ENCODE data around the gene TTC21A. TPM values are rescaled to one million over a fixed set of nuclear protein-coding genes. Genes with fewer than 3 reads are reported as not detected.

The TTC21A gene
- total and polyA plus RNA-seq, 2 donors from 2014 or later, result 4.8 to 14.1 TPM

DNA sequence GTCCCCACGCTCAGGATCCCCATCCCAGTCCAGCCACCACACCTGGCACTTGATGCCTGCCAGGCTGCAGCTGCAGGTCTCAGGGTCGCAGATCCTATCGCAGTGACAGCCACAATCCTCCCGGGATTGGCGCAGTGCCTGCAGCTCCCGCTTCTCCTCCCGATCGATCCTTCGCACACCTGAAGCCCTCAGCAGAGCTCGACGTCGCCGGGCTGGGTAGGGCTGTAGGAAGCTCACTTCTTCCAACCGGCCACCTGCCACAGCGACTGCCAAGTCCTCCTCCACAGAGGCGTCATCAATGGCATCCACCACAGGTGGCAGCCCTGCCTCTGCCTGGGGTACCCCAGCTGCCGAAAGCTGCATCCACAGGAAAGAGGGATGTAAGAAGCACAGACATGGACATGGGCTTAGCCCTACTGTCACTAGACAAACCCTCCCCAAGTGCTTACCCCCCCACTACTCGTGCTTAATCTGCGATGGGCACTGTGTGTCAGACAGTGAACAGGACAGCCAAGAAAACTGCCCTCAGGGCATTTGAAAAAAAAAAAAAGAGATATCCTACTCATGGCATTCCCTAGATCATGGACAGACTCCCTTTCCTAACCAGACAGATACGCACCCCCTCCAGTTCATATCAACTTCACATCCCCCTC is 36.7 kb downstream of the TTC21A start:
- FAIRE-seq, result no peak
- no peak for DNase-seq
- H3K9me3 ChIP-seq (ENCODE audit: control insufficient read depth in 2 of 3, insufficient read depth in 1 of 3, low read length in 3 of 3), result no peaks in the 10 kb centered on the region
- H3K27ac ChIP-seq (ENCODE audit: low read depth in 2 of 2, low read length in 2 of 2), result no peak overlapping the region
- H3K9ac ChIP-seq (ENCODE audit: low read length in 3 of 3), result no peak overlapping the region
- H3K4me1 ChIP-seq (ENCODE audit: control insufficient read depth in 2 of 3, insufficient read depth in 2 of 3, low read depth in 1 of 3, low read length in 3 of 3), result peaks cover 12 to 57% (median 56%) of the 10 kb centered on the region in 3 donors
- TF ChIP-seq, protein P1, sequence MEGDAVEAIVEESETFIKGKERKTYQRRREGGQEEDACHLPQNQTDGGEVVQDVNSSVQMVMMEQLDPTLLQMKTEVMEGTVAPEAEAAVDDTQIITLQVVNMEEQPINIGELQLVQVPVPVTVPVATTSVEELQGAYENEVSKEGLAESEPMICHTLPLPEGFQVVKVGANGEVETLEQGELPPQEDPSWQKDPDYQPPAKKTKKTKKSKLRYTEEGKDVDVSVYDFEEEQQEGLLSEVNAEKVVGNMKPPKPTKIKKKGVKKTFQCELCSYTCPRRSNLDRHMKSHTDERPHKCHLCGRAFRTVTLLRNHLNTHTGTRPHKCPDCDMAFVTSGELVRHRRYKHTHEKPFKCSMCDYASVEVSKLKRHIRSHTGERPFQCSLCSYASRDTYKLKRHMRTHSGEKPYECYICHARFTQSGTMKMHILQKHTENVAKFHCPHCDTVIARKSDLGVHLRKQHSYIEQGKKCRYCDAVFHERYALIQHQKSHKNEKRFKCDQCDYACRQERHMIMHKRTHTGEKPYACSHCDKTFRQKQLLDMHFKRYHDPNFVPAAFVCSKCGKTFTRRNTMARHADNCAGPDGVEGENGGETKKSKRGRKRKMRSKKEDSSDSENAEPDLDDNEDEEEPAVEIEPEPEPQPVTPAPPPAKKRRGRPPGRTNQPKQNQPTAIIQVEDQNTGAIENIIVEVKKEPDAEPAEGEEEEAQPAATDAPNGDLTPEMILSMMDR (IDR thresholded peaks at IDR 0.05; ENCODE audit: borderline replicate concordance, extremely low read depth, insufficient read depth), result no peak
- H3K36me3 ChIP-seq (ENCODE audit: control insufficient read depth in 2 of 3, insufficient read depth in 3 of 3, low read length in 3 of 3), result peaks cover 5 to 42% (median 31%) of the 10 kb centered on the region in 3 donors
- intact Hi-C loops (cut with DNase I), result no loop called here
- no peak overlapping the region for H3K4me3 ChIP-seq (ENCODE audit: low read length in 3 of 3)
- no peaks in the 10 kb centered on the region for H3K27me3 ChIP-seq (ENCODE audit: control insufficient read depth, insufficient read depth, low read length)

DNA sequence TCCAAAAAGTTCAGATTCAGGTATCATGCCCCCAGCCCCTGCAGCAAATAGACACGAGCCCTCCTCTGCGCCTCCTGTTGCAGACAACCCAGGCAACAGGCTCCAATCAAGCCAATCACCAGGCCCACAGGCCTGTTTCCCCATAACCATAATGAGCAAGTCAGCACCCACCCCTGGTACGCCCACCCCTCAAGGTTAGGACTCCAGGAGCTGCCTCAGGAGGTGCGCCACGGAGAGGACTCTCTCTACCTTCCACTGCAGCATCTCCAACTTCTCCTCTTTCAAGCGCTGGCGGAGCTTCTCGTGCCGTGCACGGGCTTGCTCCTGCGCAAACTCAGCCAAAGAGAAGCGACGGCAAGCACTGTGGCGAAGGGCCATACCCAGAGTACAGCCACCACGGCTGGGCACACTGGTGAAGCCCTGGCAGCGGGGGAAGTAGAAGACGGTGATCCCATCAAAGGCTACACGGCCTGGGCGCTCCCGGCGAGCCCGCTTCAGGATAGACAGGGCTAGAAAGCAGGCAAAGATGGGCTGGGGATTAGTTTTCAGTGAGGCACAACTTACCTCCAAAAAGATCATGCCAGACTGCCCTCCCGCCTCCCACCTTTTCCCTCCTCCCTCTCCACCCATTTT is 37.4 kb downstream of the TTC21A start:
- TF ChIP-seq, protein P1 (IDR thresholded peaks at IDR 0.05; ENCODE audit: borderline replicate concordance, extremely low read depth, insufficient read depth), result no peak
- DNase-seq (peak in 1 of 5 donors; percentile 37), FAIRE-seq (no peak)
- Histone ChIP-seq H3K9ac (ENCODE audit: low read length in 3 of 3) (no peak overlapping the region), H3K27ac (ENCODE audit: low read depth in 2 of 2, low read length in 2 of 2) (no peak overlapping the region), H3K9me3 (ENCODE audit: control insufficient read depth in 2 of 3, insufficient read depth in 1 of 3, low read length in 3 of 3) (no peaks in the 10 kb centered on the region), H3K36me3 (ENCODE audit: control insufficient read depth in 2 of 3, insufficient read depth in 3 of 3, low read length in 3 of 3) (peaks cover 5 to 42% (median 31%) of the 10 kb centered on the region in 3 donors), H3K4me3 (ENCODE audit: low read length in 3 of 3) (no peak overlapping the region), H3K4me1 (ENCODE audit: control insufficient read depth in 2 of 3, insufficient read depth in 2 of 3, low read depth in 1 of 3, low read length in 3 of 3) (peaks cover 12 to 63% (median 60%) of the 10 kb centered on the region in 3 donors), H3K27me3 (ENCODE audit: control insufficient read depth, insufficient read depth, low read length) (no peaks in the 10 kb centered on the region)
- intact Hi-C loops (cut with DNase I), result no loop called here

DNA sequence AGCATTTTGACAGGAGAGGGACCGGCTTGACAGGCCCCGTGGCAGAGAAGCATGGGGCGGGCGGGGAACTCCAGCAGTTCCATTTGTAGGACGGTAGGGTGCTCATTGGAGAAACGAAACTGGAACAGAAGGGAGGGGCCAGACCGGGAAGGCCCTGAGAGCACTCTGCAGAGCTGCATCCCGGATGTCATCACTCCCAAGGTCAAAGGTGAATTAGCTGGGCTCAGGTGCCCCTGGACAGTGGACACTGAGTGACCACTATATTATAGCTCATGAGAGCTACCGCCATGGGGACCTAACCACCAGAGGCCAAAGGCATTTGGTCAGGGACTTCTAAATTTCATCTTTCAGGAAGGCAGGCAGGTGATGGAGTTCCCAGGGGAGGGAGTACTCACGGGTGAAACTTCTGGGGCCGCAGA is 38.6 kb downstream of the TTC21A start:
- H3K4me1 ChIP-seq (ENCODE audit: control insufficient read depth in 2 of 3, insufficient read depth in 2 of 3, low read depth in 1 of 3, low read length in 3 of 3), result peaks cover 20 to 67% (median 64%) of the 10 kb centered on the region in 3 donors
- intact Hi-C loops (cut with DNase I), result no loop called here
- H3K4me3 ChIP-seq (ENCODE audit: low read length in 3 of 3), result no peak overlapping the region
- peaks cover 5 to 42% (median 31%) of the 10 kb centered on the region in 3 donors for H3K36me3 ChIP-seq (ENCODE audit: control insufficient read depth in 2 of 3, insufficient read depth in 3 of 3, low read length in 3 of 3)
- H3K9ac ChIP-seq (ENCODE audit: low read length in 3 of 3), result no peak overlapping the region
- no peaks in the 10 kb centered on the region for H3K27me3 ChIP-seq (ENCODE audit: control insufficient read depth, insufficient read depth, low read length)
- TF ChIP-seq, protein P1 (IDR thresholded peaks at IDR 0.05; ENCODE audit: borderline replicate concordance, extremely low read depth, insufficient read depth), result no peak
- no peaks in the 10 kb centered on the region for H3K9me3 ChIP-seq (ENCODE audit: control insufficient read depth in 2 of 3, insufficient read depth in 1 of 3, low read length in 3 of 3)
- H3K27ac ChIP-seq (ENCODE audit: low read depth in 2 of 2, low read length in 2 of 2), result peak overlapping the region in 1 of 2 donors; percentile 85
- DNase-seq (peak in 2 of 5 donors; percentile 45 to 60), FAIRE-seq (no peak)

Data from kidney (tissue), 14 donors.